BE2C (cell line): ENCODE results near the gene SLC8A1.

Experiments used
- DNase-seq: peaks from one replicate; pipeline ENCODE4 v3.0.0-alpha.2; 2020
- H3K27me3 ChIP-seq: fragments of 250-450 bp; sonication (Bioruptor Pico); 2 replicates; pipeline ENCODE4 v1.5.1; 2020; ENCODE audit warnings: mild to moderate bottlenecking
- H3K36me3 ChIP-seq: fragments of 250-450 bp; sonication (Bioruptor Pico); 2 replicates; pipeline ENCODE4 v1.5.1; 2020; ENCODE audit warnings: mild to moderate bottlenecking
- H3K4me1 ChIP-seq: fragments of 250-450 bp; sonication (Bioruptor Pico); 2 replicates; pipeline ENCODE4 v1.5.1; 2020
- H3K4me3 ChIP-seq: 2 replicates; pipeline ENCODE4 v1.5.1; 2011; ENCODE audit warnings: low read depth, low read length
- H3K9me3 ChIP-seq: fragments of 250-450 bp; sonication (Bioruptor Pico); 2 replicates; pipeline ENCODE4 v1.5.1; 2020
- TF ChIP-seq, protein P1 (sequence below): IDR thresholded peaks from 2 replicates; pipeline ENCODE4 v1.5.1; 2012; ENCODE audit warnings: mild to moderate bottlenecking, low read depth, low read length

SLC8A1 gene

DNA sequence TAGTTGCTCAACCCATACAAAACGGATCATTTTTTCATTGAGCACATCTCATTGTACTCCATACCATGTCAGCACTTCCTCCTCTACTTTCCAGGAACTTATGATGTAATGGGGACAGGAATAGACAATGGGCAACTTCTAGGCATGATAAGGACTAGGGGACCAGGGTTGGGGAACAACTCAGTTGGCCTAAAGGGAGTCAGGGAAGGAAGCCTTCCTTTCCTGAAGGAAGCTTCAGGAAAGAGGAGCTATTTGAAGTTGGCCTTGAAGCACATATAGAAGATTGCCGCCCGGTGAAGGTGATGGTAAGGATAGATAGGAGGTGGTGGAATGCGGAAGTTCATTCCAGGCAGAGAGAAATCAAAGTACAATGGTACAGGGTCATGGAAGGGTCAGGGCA, 283.9 kb downstream of the SLC8A1 start:
- DNase-seq, result no peak
- TF ChIP-seq, protein P1, sequence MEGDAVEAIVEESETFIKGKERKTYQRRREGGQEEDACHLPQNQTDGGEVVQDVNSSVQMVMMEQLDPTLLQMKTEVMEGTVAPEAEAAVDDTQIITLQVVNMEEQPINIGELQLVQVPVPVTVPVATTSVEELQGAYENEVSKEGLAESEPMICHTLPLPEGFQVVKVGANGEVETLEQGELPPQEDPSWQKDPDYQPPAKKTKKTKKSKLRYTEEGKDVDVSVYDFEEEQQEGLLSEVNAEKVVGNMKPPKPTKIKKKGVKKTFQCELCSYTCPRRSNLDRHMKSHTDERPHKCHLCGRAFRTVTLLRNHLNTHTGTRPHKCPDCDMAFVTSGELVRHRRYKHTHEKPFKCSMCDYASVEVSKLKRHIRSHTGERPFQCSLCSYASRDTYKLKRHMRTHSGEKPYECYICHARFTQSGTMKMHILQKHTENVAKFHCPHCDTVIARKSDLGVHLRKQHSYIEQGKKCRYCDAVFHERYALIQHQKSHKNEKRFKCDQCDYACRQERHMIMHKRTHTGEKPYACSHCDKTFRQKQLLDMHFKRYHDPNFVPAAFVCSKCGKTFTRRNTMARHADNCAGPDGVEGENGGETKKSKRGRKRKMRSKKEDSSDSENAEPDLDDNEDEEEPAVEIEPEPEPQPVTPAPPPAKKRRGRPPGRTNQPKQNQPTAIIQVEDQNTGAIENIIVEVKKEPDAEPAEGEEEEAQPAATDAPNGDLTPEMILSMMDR, result no peak
- no peaks in the 10 kb centered on the region for H3K9me3 ChIP-seq

DNA sequence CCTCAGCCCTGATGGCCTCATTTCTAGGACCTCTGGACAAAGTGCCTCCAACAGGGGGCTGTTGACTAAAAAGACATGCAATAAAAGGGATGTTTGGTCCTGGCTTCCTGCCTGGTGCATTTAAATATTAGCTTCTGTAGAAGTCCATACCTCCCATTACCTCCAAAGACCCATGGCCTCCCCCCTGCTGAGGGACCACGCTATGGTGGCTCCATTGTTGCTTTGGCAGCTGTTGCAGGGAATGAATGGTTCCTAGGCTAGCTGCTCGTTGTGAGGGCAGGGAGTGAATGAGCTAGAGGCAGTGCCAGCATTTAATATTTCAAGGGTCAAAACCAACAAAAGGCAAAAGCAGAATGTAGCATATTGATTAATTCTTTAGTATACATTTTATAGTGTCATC, 285.9 kb downstream of the SLC8A1 start:
- no peaks in the 10 kb centered on the region; the same call in 1 of the 2 replicates for H3K4me1 ChIP-seq
- no peaks in the 10 kb centered on the region for H3K9me3 ChIP-seq
- H3K4me3 ChIP-seq, result no peak overlapping the region
- TF ChIP-seq, protein P1, result no peak
- DNase-seq, result no peak
- no peaks in the 10 kb centered on the region for H3K27me3 ChIP-seq
- no peaks in the 10 kb centered on the region for H3K36me3 ChIP-seq

More for the DNA sequence above, 283.9 kb downstream of the SLC8A1 start:
- Histone ChIP-seq H3K27me3 (no peaks in the 10 kb centered on the region), H3K4me3 (no peak overlapping the region), H3K4me1 (no peaks in the 10 kb centered on the region; the same call in 1 of the 2 replicates), H3K36me3 (no peaks in the 10 kb centered on the region)

DNA sequence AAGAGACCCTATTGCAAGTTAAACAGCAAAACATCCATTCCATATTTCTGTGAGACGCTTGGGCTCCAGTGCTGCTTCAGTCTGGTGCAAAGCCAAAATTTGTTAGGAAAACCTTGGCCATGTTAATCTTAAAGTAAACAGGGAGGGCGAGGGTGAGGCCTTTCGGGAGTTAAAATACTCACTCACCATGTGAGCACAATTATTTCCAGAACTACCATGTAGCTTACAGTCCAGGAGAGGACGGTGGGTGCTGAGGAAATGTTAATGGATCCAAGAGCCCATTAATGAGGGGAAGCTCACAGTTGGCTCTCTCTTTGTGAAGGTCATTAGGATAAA, 286.4 kb downstream of the SLC8A1 start:
- Histone ChIP-seq H3K9me3 (no peaks in the 10 kb centered on the region), H3K4me3 (no peak overlapping the region), H3K4me1 (no peaks in the 10 kb centered on the region; the same call in 1 of the 2 replicates), H3K27me3 (no peaks in the 10 kb centered on the region), H3K36me3 (no peaks in the 10 kb centered on the region)
- TF ChIP-seq, protein P1, result no peak
- no peak for DNase-seq

DNA sequence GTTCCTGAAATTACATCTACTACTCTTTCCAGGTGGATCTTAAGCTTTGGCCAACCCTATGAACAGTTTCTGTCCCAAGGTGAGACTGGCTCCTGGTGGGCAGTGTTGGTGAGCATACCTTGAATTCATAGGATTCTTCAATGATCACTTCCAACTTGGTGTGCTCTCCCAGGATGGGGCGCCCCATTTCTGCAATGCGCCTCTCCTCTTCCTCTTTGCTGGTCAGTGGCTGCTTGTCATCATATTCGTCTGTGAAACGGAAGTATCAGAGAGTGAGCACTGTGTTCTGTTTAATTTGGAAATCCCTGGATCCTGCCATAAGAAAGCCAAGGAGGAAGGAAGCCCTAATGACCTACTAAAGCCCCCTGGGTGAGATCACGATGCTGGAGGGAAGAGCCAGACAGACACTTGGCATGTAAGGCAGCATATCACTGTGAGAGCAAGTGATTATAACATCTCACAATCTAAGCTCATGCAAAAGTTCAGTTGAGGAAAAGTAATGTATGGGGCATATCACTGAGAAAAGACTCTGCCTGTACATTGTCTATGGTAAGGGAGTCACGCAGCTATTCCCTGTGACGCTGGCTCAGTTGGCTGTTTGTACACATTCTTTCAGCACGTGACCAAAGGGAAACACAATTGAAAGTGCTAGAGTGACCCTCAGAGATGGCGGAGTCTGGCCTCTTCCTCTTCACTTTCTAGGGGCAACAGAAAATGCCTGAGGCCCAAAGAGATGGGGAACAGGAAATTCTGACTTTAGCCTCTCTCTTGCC, 287.0 kb downstream of the SLC8A1 start:
- Histone ChIP-seq H3K27me3 (no peaks in the 10 kb centered on the region), H3K4me3 (no peak overlapping the region), H3K36me3 (peaks cover 2% of the 10 kb centered on the region; the same call in 1 of the 2 replicates), H3K4me1 (no peaks in the 10 kb centered on the region; the same call in 1 of the 2 replicates), H3K9me3 (no peaks in the 10 kb centered on the region)
- TF ChIP-seq, protein P1, result no peak
- no peak for DNase-seq

DNA sequence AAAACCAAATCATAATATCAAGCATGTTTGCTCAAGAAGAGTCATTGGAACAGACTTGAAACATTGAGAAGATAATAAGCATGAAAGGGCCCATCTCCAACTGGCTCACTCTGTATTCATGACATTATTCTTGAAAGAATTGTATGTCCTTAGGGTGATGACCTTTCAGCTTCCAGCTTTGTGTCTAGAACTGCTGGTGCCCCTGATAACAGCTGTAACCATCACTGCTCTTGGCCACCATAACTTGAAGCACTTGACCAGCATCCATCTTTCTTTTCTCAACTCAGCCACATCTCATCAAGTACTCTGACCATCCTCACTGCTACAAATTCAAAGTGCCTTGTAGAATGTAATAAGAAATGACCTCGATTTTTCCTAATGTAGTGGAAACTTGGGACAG, 289.9 kb downstream of the SLC8A1 start:
- Histone ChIP-seq H3K36me3 (peaks cover 8% of the 10 kb centered on the region), H3K27me3 (no peaks in the 10 kb centered on the region), H3K4me3 (no peak overlapping the region), H3K4me1 (no peaks in the 10 kb centered on the region), H3K9me3 (no peaks in the 10 kb centered on the region)
- DNase-seq, result no peak
- TF ChIP-seq, protein P1, result no peak

DNA sequence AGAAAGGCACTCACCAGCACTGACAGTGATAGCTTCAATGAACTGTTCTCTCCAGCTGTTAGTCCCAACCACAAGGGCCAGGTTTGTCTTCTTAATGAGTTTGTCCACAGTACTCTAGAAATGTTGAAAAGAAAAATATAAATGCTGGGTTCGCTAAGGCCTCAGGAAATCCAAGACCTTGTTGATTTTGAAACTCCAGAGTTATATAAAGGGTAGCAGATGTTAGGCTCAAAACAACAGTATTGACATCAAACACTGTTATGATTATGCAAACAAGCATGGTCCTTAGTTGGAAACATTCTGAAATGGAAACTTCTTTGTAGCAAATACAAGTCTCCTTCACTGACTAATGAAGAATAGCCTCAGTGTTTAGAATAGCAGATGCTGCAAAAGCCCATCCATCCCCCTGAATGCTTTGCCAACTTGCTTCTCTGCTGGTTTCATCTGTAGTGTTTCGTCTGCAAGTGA, 291.1 kb downstream of the SLC8A1 start:
- no peak for DNase-seq
- Histone ChIP-seq H3K4me3 (no peak overlapping the region), H3K36me3 (peaks cover 11% of the 10 kb centered on the region), H3K27me3 (no peaks in the 10 kb centered on the region), H3K9me3 (no peaks in the 10 kb centered on the region), H3K4me1 (no peaks in the 10 kb centered on the region)
- TF ChIP-seq, protein P1, result no peak
